GM18907 (cell line): ENCODE measurements around the gene CCDC146.
"Not testable (repeated sequence)": the region's sequence is repeated elsewhere in the genome, so short reads cannot be mapped to it uniquely, and the experiment has no call there.

Experiments used
- ATAC-seq: cut with Tn5 transposase; IDR thresholded peaks from one replicate; pipeline ENCODE4 v1.9.1; 2021; ENCODE audit warnings: mild to moderate bottlenecking, moderate library complexity; ENCODE audit not compliant: unreplicated experiment

The CCDC146 gene

DNA sequence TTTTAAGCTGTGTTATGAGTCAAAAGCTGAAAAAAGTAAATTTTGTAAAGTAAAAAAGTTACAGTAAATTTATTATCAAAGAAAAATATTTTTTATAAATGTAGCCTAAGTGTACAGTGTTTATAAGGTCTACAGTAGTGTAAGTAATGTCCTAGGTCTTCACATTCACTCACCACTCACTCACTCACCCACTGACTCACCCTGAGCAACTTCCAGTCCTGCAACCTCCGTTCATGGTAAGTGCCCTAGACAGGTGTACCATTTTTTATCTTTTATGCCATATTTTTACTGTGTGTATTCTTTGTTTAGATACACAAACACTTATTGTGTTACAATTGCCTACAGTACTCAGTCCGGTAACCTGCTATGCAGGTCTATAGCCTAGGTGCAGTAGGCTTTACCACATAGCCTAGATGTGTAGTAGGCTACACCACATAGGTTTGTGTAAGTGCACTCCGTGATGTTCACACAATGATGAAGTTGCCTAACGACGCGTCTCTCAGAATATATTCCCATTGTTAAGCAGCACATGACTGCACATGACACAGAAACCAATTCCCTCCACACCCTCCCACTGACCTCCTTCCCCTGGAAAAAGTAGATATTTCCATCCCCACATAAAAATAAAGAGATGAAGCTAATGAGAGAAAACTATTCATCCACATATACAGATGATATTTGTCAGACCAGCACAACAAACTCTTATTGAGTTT is 122.0 kb downstream of the CCDC146 start:
- no peak for ATAC-seq

- ATAC-seq, result no peak
Measured at GRCh38 chr7:77245015-77245755, 122.8 kb downstream of the CCDC146 start.

DNA sequence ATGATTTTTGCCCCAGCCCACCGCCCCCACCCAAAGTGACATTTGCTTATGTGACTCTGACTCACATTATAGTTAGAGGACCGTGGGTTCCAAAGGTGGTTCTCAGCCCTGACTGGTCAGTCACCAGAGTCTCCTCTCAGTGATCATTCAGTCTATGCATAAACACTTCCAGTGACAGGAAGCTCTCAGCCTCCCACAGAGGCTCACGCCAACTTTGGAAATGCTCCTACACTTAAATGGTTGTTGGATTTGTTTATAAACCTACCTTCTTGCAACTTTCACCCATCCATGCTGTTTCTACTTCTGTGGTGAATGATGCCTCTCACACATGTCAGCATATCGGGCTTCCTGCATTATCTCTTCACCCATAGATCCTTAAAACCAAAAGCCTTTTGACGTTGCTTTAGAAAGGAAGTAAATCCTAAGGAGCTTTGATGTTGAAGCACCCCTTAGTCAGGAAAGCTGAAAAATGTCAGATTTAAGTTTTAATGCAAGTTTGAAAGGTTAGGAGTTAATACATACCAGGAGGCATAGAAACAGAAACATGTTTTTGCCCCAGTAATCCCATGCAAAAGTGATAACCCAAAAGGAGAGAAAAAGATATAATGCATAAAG is 123.7 kb downstream of the CCDC146 start:
- no peak for ATAC-seq

- peak; percentile 87 for ATAC-seq
Measured at GRCh38 chr7:77247206-77247850, 124.9 kb downstream of the CCDC146 start.

GRCh38 chr7:77248154-77248553 is 125.7 kb downstream of the CCDC146 start:
- no peak for ATAC-seq

GRCh38 chr7:77252506-77252905 is 130.1 kb downstream of the CCDC146 start:
- no peak for ATAC-seq

DNA sequence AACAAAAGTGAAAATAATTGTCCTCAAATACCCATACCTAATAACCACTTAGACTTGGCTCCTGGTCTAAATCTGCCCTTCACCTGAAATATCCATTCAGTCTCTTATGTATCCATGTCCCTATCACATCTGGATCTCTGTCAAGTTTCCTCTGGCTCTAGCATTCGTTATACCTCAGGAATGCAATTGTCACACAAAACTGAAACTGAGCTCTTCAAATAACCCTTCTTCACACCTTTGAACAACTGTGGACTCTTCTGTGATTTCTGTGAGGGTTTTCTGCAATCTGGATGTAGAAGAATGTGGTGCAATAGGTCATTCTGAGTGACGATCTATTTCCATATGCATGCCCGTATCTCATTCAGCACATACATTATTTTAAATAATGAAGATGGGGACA is 130.7 kb downstream of the CCDC146 start:
- no peak for ATAC-seq

DNA sequence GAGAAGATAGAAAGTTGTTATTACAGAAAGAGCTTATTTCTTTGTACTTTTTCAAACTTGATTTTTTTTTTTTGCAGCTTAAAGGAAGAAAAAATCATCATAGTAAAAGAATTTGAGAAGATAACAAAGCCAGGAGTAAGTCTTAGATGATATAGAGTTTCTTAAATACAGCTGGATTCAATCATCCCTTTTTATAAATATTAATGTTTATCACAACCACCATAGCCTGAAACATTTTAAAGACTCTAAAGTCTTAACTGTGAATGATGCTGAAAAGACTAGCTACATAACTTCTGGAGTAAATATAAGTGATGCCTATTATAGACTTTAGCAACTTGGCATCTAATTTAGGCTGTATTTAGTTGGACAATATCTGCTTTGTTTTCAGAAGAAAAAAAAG is 132.0 kb downstream of the CCDC146 start:
- no peak for ATAC-seq

GRCh38 chr7:77254915-77255314 is 132.5 kb downstream of the CCDC146 start:
- ATAC-seq, result no peak

DNA sequence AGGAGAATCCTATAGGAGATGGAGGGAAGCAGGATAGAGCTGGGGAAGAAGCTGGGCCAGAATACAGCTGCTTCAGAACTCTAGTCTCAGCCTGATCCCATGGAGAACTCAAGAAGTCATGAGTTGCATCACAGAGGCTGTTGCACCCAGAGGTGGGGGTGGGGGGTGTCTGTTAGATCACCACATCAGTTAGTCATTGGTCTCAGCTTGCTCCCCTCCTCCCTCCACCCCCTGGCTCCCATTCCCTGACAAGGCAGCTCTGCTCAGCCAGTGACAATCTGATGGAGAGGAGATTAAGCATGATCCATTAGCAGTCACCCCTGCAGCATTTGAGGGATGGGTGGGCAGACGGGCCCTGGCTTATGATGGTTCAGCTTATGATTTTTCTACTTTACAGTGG is 135.6 kb downstream of the CCDC146 start:
- ATAC-seq, result no peak

GRCh38 chr7:77258593-77258992 is 136.2 kb downstream of the CCDC146 start:
- ATAC-seq, result no peak

DNA sequence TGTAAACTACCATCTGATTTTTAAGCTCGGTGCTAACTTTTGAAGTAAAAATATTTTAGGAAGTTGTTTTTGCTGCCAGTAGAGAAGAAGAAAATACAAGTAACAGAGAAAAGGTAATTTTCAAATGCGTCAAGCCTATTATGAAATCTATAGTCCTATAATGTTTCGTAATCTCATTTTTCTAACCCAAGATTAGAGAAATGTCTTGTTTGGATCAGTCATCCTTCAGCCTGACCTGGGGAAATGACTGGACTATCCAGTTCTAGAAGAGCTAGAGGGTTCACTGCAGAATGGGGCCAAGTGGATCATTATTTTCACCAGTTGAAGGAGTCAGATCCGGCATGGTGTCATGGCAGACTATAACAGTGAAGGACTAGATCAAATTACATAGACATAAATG is 139.9 kb downstream of the CCDC146 start:
- ATAC-seq, result no peak

DNA sequence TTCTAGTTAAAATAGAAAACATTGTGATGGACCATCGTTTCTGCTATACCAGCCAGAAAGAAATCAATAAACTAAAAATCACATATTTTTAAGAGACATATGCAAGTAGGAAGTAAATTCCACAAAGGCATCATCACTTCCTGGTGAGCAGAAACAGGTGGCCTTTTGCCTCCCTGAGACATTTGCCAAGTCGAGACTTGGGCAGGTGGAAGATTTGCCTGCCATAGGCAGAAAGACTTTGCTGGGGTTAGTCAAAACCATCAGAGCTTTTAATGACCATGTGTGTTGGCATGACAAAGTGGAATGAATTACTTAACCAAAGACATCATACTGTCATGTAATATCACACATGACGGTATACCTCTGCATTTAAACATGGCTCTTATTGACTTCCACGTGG is 143.3 kb downstream of the CCDC146 start:
- ATAC-seq, result no peak

GRCh38 chr7:77266291-77266794 is 143.9 kb downstream of the CCDC146 start:
- peak; percentile 93 for ATAC-seq

DNA sequence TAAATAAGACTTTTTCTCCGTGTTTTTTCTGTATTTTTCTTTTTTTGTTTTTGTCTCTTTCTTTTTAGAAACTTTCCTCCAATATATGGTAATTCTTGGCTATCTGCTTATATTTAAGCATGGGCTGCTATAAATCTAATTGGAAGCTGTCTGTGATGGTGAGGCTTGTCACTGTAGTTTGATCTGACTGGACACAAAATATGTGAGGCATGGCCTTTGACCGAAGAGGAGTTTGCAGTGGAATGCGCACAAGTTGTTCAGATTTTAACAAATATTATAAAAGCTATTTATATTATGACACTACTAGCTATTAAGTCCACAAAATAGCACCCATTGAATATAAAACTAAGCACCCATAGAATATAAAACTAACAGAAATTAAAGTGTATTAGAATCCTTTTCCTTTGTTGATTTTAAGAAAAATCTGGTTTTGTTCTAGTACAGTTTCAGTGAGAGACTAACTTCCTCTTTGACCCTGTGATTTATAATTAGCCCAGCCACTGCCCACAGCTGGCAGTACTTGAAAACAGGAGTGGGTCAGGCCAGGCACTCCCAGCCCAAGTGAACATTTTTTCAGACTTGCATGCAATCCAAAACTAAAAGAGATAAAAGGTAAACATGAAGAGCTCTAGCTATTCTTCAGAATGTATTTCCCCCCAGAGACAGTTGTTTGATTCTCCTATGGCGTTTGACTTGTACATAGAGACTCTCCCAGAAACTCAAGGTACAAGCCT is 147.1 kb downstream of the CCDC146 start:
- peak; percentile 81 for ATAC-seq

DNA sequence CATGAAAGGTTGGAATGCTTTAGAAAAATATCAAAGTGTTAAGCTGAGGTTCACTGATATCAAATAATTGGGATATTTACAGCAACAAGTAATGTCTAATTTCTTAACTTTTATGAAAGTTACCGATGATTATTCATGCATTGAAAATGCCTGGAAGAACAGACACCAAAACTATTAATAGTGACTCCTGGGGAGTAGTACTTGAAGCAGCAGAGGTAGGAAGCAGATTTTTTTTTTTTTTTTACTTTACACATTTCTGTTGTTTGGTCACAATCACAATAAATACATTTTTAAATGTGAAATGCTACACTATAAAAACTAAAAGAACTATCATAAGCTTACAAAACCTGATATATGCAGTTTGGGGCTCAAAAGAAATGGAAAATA is 147.7 kb downstream of the CCDC146 start:
- no peak for ATAC-seq

- no peak for ATAC-seq
Measured at GRCh38 chr7:77271766-77272165, 149.4 kb downstream of the CCDC146 start.

- not testable (repeated sequence) for ATAC-seq
Measured at GRCh38 chr7:77275663-77276062, 153.2 kb downstream of the CCDC146 start.

DNA sequence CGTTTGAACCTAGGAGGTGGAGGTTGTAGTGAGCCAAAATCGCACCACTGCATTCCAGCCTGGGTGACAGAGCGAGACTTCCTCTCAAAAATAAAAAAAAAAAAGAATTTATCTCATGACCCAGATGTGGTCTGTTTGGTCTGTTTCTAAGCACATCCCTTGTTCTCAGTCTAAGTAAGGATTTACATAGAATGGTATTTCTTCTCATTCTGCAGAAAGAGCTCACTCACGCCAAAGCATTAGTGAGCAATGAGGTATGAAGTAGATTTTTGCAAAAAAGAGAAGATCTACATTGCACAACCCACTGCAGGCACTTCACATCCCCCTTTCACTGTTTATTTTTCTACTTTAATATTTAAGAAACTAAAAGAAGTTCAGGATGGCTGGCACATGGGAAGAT is 153.7 kb downstream of the CCDC146 start:
- ATAC-seq, result no peak

DNA sequence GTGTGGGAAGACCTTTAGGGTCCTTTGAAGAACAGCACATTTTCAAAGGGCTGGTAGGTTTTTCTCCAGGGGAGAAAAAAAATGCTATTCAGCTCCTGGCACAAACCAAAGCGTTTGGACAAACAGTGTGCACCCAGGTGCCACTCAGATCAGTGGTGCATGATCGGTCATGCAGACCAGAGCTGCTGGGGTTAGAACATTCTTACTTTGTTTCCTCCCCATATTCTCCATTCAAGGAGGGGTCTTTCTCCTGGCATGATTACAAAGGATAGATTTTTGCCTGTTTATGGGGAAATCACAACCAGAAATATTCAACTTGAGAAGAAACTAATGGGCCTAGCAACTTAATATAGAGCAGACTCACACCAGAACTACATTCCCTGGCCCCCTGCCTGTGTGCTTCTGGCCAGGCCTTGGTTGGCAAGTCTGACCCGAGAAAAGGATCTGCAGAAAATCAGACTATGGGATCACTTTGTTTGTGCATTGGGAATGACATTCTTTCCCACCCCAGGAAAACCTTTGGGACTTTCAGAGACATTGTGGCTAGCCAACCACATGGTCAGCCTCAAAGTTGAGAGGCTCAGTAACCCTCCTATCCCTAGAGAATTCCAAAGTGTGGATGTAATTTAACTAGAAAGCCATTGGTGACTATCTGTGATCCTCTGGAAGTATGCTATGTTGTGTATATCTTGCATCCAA is 159.5 kb downstream of the CCDC146 start:
- no peak for ATAC-seq
